Eye (tissue), 1 donor: ENCODE results near the gene ZNF621.

Experiments used
- DNase-seq: peaks from one replicate; pipeline ENCODE4 v3.0.0-alpha.2; 2015

The ZNF621 gene

DNA sequence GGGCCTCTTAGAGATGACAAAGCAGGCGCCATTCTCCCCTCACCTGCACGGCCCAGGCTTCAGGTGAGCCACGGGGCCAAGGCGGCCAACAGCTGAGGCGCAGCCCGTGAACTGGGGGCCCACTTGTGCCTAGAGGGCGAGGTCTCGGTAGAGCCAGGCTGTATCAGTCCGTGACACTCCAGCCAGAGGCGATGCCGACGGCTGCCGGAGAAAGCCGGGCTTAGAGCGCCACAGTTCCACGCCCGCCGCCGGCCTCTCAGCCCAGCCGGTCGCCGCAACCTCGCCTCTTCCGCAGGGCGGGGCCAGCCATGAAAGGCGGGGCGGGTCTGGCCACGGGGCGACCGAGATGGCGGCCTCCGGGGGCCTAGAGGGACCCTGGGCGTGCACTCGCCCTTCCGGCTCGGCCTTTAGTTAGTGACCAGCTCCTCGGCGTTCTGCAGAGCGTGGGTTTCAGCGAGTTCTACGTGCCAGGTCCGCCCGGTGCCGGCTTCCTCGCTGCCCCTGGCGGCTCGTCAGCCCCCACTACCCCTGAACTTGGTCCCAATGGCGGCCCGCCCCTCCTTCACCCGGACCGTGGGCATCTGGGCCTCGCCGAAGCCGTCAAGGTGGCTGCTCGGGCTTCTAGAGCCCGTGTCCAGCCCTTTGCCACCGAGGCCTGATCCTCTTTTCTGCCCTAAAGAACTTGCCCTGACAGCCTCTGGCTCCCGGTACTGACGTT, at the start of gene ZNF621:
ZNF621 (plus strand) TSS at position 393 of the 718 bp plus-strand sequence. CDS start 881 bp downstream, outside the sequence.
- DNase-seq, result peak; percentile 93

DNA sequence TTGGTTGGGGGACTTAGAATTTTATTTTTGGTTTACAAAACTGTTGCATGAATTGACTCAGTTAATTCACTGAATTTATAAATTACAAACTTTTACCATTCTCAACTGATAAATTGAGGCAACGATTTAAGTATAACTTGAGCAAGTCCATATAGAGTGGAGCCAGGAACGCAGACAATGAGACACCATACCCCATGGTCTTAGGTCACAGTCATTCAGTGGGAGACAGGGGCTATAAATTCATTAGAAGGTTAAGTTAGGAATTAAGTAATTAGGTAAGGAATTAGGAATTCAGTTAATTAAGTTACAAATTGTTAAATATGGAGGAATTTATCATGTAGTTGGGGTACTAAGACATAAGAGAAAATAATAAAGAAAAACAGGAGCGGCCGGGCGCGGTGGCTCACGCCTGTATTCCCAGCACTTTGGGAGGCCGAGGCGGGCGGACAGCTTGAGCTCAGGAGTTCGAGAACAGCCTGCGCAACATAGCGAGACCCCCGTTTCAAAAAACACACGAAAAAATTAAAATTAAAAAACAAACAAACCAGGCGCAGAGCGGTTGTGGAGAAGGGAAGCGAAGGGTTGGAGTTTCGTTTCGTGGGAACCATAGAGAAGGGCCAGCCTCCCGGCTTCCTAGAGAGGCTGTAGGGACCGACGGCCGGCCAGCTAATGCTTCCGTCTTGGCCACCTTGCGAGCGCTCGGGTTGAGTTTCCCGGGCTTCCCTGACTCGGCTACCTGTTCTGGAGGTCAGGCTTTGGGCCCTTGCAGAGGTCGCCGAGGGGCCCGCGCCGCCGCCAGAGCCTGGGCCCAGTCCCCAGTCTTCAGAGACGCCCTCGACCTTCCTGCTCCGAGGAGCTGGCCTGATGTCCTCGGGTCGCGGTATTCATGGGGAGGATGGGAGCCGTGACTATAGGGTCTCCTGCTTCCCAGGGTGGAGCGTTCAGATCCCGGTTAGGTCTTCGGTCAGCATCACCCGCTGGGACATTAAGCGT, 48.0 kb upstream of the ZNF621 start, which contains the start of gene ZNF619:
ZNF619 (plus strand) TSS at position 645 of the 993 bp plus-strand sequence. CDS start 858 bp downstream, outside the sequence.
- DNase-seq, result peak; percentile 90

DNA sequence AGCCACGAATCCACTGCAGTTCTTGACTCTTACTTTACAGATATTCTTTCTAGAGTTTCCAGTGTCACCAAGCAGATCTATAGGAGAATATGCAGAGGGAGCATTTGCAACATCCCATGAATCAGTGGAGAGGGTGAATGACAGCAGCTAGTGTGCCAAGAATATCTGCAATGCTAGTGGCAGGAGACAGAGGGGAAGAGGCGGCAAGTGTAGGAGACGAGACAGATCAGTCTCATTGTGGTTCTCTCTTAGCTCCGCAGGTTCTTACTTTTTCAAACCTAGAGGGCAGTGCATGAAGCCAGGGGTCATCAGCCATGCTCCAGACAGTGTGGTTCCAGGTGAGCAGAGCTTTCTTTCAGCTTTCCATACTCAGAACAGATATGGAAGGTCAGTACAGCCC, 47.1 kb upstream of the ZNF621 start:
- no peak for DNase-seq

DNA sequence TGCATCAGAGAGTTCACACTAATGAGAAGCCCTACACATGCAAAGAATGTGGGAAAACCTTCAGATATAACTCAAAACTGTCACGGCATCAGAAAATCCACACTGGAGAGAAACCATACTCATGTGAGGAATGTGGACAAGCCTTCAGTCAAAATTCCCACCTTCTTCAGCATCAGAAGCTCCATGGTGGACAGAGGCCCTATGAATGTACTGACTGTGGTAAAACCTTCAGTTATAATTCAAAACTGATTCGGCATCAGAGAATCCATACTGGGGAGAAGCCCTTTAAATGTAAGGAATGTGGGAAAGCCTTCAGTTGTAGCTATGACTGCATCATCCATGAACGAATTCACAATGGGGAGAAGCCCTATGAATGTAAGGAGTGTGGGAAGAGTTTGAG, 37.6 kb upstream of the ZNF621 start:
- DNase-seq, result no peak

DNA sequence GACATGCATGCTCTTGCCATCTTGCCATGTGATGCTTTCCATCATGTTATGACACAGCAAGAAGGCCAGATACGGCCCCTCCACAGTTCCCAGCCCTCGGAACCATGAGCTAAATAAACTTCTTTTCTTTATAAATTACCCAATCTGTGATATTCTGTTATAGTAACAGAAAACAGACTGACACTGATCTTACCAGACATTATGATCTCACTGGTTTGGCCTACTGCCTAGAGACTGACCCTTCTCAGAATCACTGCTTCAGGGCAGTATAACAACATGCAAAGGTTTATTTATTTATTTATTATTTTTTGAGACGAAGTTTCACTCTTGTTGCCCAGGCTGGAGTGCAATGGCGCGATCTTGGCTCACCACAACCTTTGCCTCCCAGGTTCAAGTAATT, 33.8 kb upstream of the ZNF621 start:
- DNase-seq, result no peak

DNA sequence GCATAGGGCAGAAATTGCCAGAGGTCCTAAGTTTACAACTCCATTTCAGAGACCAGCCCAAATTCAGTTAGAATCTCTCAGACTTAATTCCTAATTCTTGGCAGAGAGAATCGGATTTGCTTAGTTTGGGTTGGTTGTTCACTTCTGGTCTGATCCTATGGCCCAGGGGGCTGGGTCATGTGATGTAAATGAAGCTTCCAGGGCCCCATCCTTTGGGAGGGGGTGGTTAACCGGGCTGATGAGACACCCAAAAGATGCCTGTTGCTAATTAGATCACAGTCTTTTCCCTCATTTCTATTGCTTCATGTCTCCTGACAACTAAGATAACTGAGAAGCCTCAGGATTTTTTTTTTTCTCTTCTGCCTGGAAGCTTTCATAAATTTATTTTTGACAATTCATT, 30.1 kb upstream of the ZNF621 start:
- DNase-seq, result no peak

DNA sequence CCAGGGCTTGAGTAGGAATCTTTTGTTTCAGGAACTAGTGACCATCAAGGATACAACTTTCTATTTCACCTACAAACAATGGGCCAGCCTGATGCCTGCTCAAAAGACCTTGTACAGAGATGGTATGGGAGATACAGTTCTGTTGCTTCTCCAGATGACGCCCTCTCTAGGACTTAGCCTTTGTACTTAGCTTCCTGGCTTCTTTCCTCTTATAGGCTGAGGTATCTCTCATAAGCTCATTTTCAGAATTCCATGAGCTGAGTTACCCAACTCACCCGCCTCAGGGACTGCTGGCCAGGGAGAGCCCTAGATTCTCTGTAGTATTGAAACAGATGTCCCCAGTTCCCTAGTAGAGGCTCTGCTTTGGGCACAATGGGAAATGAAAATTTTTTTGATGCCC, 27.5 kb upstream of the ZNF621 start:
- no peak for DNase-seq

DNA sequence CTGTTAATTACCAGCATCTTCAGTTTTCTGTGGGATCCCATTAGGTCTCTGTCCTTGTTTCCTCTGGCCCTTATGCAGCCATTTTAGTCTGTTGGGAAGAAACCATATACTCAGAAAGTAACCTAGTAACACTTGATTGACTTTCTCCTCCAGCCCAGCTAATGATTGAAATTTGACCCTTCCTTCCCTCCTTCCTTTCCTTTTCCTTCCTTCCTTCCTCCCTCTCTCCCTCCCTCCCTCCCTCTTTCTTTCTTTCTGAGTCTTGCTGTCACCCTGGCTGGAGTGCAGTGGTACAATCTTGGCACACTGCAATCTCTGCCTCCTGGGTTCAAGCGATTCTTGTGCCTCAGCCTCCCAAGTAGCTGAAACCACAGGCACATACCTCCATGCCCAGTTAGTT, 24.8 kb upstream of the ZNF621 start:
- DNase-seq, result no peak

DNA sequence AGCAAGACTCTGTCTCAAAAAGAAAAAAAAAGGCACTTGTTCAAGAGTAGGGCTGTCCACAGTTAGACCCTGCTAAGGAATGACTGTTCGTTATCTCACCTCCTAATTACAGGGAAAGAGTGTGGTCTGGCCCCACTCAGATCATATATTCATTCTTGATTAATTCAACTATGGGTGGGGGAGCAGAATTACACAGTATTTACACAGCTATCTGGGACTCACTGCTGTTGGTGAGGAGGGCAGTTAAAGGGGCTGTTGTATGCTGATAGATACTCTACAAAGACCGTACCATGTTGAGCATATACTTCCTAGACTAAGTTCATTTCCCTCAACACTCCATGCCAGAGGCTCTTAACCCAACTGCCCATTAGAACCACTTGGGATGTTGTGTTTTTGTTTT, 22.7 kb upstream of the ZNF621 start:
- DNase-seq, result no peak

DNA sequence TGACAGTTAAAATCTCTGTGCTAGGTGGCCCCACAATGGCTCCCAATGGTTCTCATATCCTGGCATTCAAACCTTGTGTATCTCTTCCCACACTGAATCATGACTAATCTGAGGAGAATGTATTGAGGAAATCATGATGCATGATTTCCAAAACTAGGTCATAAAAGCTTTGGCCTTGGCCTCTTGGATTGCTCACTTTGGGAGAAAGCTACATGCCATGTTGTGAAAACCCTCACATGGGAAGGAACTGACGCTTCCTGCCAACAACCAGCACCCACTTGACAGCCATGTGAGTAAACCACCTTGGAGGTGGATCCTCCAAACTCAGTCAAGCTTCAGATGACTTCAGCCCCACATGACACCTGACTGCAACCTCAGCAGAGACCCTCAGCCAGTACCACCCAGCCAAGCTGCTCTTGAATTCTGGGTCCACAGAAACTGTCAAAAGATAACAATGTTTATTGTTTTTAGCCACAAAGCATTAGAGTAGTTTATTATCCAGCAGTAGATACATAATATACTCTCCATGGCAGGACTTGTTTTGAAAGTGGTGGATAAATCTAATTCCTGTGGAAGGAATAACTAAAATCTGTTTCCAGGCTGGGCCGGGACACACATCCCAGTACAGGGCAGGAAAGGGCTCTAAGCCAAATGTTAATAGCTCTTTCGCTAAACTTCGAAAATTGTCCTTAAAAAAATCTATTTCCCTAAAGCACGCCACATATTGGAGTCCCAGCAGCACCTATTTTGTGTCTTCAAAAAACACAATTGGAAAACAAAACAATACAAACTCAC, 19.9 kb upstream of the ZNF621 start:
- DNase-seq, result peak; percentile 6

DNA sequence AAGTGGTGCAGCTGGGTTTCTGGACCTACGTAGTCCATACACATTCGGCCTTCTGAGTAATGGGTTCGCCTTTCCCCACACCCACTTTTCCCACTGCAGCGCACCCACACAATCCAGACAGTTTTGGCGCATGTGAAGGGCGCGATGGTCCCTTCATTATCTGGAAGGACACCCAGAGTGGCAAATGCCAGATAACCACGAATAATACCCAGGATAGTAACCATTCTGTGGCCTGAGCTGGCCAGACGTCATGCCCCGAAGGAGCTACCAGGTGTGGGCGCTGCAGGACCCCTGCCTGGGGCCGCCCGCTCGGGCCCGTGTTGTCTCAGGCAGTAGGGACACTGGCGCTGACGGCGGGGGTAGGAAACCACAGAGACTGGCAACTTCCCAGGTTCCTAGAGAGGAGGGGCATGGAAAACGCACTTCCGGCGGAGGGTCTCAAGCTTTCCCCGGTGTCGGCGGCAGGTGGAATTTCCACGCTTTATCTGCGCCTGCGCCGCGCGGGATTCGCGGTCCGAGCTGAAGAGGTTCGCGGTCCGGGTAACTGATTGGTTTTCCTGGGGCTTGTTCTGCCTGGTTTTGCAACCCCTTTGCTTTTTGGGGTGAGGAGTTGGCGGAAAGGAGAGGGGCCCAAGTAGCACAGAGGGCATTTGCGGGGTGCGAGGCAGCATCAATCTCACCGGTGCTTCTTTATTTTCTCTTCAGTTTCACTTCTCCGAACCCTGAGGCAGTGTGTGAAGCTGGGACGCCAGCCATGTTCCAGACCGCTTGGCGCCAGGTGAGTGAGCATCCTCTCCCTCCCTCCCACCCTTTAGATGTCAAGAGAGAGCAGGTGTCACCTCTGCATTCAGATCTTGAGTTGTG, 18.9 kb upstream of the ZNF621 start, which contains the start of gene ZNF620:
ZNF620 (plus strand) TSS at position 441 of the 864 bp plus-strand sequence; CDS start at position 755, 314 bp downstream.
- DNase-seq, result peak; percentile 96

DNA sequence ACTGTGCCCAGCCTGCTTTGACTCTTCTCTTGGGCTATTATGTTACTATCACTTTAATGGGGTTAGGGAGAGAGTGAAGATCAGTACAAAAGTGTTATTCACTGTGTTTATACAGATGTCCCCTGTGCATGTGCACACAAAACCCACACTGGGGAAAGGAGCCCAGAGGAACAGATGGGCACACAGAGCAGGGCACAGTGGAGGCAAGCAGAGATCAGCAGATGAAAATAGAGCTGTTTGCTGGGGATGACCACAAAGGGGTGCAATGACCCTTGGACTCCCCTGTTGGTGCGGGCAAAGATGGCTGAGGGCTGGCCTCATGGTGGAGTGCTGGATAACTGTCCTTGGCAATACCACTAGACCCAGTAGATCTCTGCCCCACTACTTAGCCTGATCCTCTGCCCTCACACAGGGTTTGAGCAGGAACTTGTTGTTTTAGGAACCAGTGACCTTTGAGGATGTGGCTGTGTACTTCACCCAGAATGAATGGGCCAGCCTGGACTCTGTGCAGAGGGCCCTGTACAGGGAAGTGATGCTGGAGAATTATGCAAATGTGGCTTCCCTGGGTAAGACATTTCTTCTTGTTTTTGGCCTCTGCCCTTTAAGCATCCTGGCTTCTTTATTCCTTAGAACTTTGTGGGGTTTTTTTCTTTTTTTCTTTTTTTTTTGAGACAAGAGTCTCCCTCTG, 13.6 kb upstream of the ZNF621 start:
- no peak for DNase-seq

DNA sequence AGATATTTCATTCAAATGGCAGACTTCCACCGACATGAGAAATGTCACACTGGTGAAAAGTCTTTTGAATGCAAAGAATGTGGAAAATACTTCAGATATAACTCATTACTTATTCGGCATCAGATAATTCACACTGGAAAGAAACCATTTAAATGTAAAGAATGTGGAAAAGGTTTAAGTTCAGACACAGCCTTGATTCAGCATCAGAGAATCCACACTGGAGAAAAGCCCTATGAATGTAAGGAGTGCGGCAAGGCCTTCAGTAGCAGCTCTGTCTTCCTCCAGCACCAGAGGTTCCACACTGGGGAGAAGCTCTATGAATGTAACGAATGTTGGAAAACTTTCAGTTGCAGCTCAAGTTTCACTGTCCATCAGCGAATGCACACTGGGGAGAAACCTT, 8.6 kb upstream of the ZNF621 start:
- DNase-seq, result no peak

DNA sequence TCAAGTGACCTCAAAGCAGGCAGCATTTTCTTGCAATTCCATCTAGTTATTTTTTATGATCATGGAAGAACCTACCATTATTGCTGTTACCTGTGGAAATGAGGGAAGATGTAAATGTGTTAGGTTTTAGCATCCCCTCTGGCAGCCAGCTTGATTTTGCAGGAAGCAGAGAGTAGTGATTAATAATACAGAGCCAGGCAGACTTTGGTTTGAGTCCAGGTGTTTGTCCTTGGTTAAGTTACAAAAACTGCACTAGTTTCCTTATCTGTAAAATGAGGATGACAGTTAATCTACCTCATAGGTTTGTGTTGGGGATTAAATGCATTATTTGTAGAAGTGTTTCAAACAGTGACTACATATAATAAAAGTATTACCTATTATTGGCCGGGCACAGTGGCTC, 6.7 kb upstream of the ZNF621 start:
- no peak for DNase-seq

DNA sequence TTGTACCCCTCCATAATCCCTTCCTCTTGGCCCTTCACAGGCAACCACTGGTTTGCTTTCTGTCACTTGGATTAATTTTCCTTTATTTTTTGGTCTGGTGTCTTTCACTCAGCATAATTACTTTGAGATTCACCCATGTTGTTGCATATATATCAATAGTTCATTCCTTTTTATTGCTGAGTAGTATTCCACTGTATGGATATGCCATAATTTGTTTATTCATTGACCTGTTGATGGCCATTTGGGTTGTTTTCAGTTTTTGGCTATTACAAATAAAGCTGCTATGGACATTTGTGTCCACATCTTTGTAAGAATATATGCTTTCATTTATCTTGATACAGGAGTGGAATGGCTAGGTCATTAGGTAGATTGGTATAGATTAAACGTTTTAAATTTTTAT, 5.9 kb upstream of the ZNF621 start:
- DNase-seq, result no peak

DNA sequence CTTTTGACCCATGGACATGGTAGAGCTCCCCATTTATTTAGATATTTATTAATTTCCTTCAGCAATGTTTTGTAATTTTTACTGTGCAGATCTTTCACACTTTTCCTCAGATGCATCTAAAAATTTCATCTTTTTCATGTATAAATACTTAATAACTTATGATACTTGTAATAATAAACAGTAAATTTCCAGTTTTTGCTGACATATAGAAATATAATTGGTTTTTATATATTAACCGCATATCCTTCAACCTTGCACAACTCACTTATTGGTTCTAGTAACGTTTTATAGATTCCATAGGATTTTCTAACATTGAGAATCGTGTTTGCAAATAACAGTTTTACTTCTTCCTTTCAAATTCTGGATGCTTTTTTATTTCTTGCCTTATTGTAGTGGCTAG, 3.5 kb upstream of the ZNF621 start:
- DNase-seq, result no peak

DNA sequence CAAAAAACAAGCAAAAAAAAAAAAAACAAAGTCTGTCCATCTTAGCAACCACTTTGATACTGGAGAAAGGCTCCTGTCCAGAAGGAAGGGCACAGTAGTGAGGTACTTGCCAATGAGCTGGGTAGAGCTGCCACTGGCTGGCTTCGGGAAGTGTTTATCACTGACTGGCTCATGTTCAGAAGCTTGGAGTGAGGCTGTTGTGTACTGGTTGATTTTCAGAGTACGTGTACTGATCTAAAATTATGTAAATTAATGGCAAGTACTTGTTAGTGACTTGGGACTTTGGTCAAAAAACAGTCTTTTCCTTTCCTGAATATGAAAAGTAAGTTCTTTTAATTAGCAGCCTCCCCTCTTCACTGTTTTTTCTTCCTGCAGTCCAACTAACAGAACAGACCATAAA, 979 bp upstream of the ZNF621 start:
- DNase-seq, result no peak

DNA sequence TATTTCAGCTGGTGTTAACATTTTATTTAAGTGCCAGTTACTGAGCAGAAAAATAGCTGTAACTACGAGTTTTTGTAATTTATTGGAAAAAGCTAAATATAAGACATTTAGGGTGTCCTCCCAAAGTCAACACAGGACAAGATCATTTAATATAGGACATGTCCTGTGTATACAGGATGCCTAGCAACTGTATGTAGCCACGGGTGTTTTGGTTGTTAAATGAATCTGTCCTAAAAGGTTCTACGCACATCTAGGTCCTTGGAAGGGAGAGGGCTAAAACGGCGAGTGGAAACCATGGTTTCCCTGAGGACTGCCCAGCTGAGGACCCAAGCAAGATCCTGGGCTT, 565 bp upstream of the ZNF621 start:
- DNase-seq, result no peak

DNA sequence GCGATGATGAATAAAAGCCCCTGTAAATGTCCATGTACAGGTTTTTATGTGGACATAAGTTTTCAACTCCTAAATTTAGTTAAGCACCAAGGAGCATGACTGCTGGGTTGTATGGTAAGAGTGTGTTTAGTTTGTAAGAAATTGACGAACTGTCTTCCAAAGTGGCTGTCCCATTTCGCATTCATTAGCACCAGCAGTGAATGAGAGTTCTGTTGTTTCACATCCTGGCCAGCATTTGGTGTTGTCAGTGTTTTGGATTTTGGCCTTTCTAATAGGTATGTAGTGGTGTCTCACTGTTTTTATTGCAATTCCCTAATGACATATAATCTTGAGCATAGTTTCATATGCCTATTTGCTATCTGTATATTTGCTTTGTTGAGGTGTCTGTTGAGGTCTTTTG, 3.7 kb downstream of the ZNF621 start:
- no peak for DNase-seq

DNA sequence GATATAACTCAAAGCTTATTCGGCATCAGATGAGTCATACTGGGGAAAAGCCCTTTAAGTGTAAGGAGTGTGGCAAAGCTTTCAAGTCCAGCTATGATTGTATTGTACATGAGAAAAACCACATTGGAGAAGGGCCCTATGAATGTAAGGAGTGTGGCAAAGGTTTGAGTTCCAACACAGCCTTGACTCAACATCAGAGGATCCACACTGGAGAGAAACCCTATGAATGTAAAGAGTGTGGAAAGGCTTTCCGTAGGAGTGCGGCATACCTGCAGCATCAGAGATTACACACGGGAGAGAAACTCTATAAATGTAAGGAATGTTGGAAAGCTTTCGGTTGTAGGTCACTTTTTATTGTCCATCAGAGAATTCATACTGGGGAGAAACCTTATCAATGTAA, 7.5 kb downstream of the ZNF621 start:
- DNase-seq, result no peak

DNA sequence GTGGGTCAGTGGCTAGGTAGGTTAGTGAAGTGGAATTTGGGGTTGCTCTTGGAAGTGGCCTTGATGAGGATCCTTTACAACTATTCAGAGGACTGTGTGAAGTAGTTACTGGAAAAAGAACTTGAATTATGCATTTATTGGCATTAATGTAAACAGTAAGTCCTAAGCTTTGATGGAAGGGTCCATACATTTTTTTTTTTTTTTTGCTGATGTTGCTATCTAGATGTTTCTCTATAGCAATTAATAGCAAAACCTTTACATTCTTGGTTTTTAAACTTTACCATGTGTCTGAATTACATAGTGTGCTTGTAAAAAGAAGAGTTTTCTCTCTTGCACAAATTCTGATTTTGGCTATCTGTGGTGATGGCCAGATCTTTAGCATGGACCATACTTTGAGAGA, 9.5 kb downstream of the ZNF621 start:
- no peak for DNase-seq
